Thyroid gland (tissue), 4 donors: Measurements from ENCODE around the gene FADS6.

Experiments used
- POLR2A ChIP-seq, 2 donors: fragments of 450-650 bp; IDR thresholded peaks; one replicate each; pipeline ENCODE4 v1.6.1; 2017; ENCODE audit warnings: antibody characterized with exemption in 2 of 2, mild to moderate bottlenecking in 2 of 2, moderate library complexity in 1 of 2
- TF ChIP-seq, protein P1 (sequence below), 6 experiments: fragments of 200-600 bp in 3 of 6; fragments of 450-650 bp in 3 of 6; sonication (generic) in 3 of 6; IDR thresholded peaks; one replicate each; pipeline ENCODE4 v1.5.1; 2016 to 2019; ENCODE audit warnings: antibody characterized with exemption in 6 of 6, mild to moderate bottlenecking in 2 of 6, inconsistent platforms in 1 of 6, moderate library complexity in 1 of 6

DNA sequence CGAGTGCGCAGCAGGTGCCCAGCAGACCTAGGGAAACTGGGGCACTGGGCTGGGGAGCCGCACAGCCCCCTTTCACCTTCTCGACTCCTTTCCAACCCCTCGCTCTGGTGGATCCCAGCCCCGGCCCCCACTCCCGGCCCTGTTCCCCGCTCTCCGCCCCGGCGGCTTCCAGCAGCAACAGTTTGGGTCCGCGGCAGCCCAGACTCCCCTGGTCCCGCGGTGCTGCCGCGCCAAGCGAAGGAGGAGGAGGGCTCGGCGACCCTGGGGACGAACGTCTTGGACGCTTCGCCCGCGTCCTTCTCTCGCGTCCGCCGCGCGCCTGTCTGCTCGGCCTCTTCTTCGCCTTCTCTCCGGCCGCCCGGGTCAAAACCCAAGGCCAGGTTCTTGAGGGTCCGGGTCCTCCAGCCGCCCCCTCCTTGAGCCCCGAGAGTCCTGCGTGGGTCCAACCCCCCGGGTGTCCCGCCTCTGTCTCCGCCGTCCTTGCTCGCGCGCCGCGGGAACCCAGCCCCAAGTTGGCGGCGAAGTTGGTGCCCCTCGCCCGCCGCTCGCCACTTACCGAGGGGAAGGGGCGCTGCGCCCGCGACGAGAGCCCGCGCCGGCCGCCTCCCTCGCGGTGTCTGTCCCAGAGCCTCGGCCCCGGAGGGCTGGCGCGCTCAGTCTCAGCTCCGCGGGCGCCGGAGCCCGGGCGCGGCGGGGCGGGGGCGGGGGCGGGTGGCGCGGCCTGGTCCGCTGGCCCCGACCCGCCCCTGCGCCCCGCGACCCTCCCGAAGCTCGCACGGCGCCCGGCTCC, 32.4 kb downstream of the FADS6 start:
- TF ChIP-seq, protein P1, sequence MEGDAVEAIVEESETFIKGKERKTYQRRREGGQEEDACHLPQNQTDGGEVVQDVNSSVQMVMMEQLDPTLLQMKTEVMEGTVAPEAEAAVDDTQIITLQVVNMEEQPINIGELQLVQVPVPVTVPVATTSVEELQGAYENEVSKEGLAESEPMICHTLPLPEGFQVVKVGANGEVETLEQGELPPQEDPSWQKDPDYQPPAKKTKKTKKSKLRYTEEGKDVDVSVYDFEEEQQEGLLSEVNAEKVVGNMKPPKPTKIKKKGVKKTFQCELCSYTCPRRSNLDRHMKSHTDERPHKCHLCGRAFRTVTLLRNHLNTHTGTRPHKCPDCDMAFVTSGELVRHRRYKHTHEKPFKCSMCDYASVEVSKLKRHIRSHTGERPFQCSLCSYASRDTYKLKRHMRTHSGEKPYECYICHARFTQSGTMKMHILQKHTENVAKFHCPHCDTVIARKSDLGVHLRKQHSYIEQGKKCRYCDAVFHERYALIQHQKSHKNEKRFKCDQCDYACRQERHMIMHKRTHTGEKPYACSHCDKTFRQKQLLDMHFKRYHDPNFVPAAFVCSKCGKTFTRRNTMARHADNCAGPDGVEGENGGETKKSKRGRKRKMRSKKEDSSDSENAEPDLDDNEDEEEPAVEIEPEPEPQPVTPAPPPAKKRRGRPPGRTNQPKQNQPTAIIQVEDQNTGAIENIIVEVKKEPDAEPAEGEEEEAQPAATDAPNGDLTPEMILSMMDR (IDR thresholded peaks at IDR 0.05): no peak
- TF ChIP-seq POLR2A (IDR thresholded peaks at IDR 0.05): no peak
